Liver (tissue), 3 donors: ENCODE measurements around the gene ARPC4.
A peak's percentile ranks its signal among the peaks of the same experiment; 100 is the strongest.

Source experiments
- EGR1 ChIP-seq, 2 donors: IDR thresholded peaks; 2 replicates each; pipeline ENCODE4 v1.6.1; 2016 to 2018; ENCODE audit warnings: antibody characterized with exemption in 2 of 2, low read depth in 2 of 2
- JUND ChIP-seq, 2 donors: IDR thresholded peaks; 2 replicates each; pipeline ENCODE4 v1.6.1; 2016; ENCODE audit warnings: antibody characterized with exemption in 2 of 2
- RAD21 ChIP-seq, 2 donors: IDR thresholded peaks; 2 replicates each; pipeline ENCODE4 v1.6.1; 2016; ENCODE audit warnings: antibody characterized with exemption in 2 of 2, mild to moderate bottlenecking in 2 of 2
- TAF1 ChIP-seq: conservative IDR thresholded peaks from 2 replicates; pipeline ENCODE4 v1.6.1; 2016; ENCODE audit warnings: antibody characterized with exemption, mild to moderate bottlenecking
- TF ChIP-seq, protein P1 (sequence below): fragments of 150-350 bp; IDR thresholded peaks from 2 replicates; pipeline ENCODE4 v1.5.1; 2017; ENCODE audit warnings: improper control_type of control experiment, low read depth, low read length; ENCODE audit not compliant: missing input control
- TF ChIP-seq, protein P2 (sequence below): IDR thresholded peaks from 2 replicates; pipeline ENCODE4 v1.6.1; 2016; ENCODE audit warnings: antibody characterized with exemption
- donor health status: healthy.
- donor health status: healthy.

DNA sequence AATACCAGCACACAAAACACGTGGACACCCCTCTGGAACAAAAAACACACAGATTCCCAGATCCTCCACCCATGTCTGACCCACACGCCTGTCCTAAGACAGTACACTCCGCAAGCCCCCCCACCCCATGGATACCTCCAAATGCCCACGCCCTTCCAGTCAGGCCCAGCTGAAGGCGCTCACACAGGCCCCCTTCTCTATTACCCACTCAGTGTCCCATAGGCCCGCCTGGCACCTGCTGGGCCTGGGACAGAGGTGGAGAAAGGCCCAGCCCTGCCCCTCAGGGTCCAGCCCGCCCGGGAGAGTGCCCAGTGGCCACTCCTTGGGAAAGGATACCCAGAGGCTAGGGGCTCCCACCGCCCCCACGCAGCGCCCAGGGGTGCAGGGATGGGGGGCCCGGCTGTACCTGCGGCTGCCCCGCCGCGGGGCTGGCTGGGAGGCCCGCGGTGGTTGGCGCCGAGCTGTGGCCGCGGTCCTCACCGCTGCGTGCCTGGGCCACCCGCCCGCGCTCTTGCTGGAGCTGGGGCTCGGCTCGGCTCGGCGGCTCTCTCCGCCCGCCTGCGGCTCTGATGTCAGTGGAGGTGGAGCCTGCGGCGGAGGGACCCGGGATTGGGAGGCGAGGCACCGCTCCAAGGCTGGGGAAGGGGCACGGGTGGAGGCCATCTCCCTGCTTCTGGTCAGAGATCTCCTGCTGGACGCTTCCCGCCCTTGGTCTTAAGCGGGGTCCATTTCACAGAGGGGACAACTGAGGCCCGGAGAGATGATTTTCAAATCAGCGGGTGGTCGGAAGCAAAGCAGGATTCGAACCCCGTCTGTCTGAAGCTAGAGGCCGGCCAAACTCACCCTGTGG is 23.2 kb upstream of the ARPC4 start, which contains the start of gene CAMK1:
- TF ChIP-seq TAF1: no peak
- TF ChIP-seq, protein P1, sequence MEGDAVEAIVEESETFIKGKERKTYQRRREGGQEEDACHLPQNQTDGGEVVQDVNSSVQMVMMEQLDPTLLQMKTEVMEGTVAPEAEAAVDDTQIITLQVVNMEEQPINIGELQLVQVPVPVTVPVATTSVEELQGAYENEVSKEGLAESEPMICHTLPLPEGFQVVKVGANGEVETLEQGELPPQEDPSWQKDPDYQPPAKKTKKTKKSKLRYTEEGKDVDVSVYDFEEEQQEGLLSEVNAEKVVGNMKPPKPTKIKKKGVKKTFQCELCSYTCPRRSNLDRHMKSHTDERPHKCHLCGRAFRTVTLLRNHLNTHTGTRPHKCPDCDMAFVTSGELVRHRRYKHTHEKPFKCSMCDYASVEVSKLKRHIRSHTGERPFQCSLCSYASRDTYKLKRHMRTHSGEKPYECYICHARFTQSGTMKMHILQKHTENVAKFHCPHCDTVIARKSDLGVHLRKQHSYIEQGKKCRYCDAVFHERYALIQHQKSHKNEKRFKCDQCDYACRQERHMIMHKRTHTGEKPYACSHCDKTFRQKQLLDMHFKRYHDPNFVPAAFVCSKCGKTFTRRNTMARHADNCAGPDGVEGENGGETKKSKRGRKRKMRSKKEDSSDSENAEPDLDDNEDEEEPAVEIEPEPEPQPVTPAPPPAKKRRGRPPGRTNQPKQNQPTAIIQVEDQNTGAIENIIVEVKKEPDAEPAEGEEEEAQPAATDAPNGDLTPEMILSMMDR: no peak
- TF ChIP-seq EGR1 (IDR thresholded peaks at IDR 0.05; ENCODE audit: low read depth in 2 of 2): no peak
- TF ChIP-seq RAD21 (IDR thresholded peaks at IDR 0.05): peak in 1 of 2 donors; percentile 32
- TF ChIP-seq, protein P2, sequence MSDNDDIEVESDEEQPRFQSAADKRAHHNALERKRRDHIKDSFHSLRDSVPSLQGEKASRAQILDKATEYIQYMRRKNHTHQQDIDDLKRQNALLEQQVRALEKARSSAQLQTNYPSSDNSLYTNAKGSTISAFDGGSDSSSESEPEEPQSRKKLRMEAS: no peak
- no peak for TF ChIP-seq JUND (IDR thresholded peaks at IDR 0.05)
